H1 (cell line): ENCODE measurements around the gene SEL1L. TPM values are rescaled to one million over a fixed set of nuclear protein-coding genes. Genes with fewer than 3 reads are reported as not detected.

Source experiments
- CTCF ChIP-seq, 3 experiments: IDR thresholded peaks; 1 replicate in 2 of 3; 2 replicates in 1 of 3; pipeline versions ENCODE4 v1.5.1 to v1.6.1; 2011; ENCODE audit warnings: low read length in 3 of 3, mild to moderate bottlenecking in 3 of 3, inconsistent platforms in 2 of 3, low read depth in 1 of 3, moderate library complexity in 1 of 3; ENCODE audit not compliant: insufficient read depth in 1 of 3; ENCODE audit errors: control extremely low read depth in 1 of 3
- polyA plus RNA-seq, 7 experiments: library from polyadenylated mRNA; depleted of rRNA in 3 of 7; stranded (reverse) in 5 of 7; unstranded in 2 of 7; fragments of >200 nt in 5 of 7; fragments of 200-250 nt in 2 of 7; gene quantifications; 1 replicate in 5 of 7; 2 replicates in 1 of 7; 4 replicates in 1 of 7; pipeline versions ENCODE4 v1.2.1 to v1.2.3, GENCODE V29; 2011 to 2013; ENCODE audit warnings: missing spikeins in 2 of 7, mixed read lengths in 2 of 7
- total RNA-seq: library from RNA; stranded (reverse); fragmentation: NEBNext Ultra II Directional; extraction: Animal tissue kit (Norgen Biotek cat#: 25700); gene quantifications from 2 replicates; pipeline ENCODE4 v1.2.1, GENCODE V29; 2021

Gene SEL1L
- total and polyA plus RNA-seq, 2 of the 8 experiments (the other 6 are each of a cell fraction or from before 2014, with no cell fraction given) = 4.3 to 34.9 TPM

- TF ChIP-seq CTCF (IDR thresholded peaks at IDR 0.05; ENCODE audit: control extremely low read depth in 1 of 3, insufficient read depth in 1 of 3, low read depth in 1 of 3, low read length in 3 of 3) = no peak
These were observed 93.6 kb downstream of the SEL1L start (continued) for GRCh38 chr14:81440041-81440440.
